NCI-H2196 treated with DMSO at 0.1 percent for 48 hours (cell line): ENCODE measurements around the gene RTF2.

Experiments used
- DNase-seq: peaks from one replicate; lab custom pipeline; 2025; ENCODE audit not compliant: unreplicated experiment; lab: John Stamatoyannopoulos, UW

The RTF2 gene, protein sequence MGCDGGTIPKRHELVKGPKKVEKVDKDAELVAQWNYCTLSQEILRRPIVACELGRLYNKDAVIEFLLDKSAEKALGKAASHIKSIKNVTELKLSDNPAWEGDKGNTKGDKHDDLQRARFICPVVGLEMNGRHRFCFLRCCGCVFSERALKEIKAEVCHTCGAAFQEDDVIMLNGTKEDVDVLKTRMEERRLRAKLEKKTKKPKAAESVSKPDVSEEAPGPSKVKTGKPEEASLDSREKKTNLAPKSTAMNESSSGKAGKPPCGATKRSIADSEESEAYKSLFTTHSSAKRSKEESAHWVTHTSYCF

DNA sequence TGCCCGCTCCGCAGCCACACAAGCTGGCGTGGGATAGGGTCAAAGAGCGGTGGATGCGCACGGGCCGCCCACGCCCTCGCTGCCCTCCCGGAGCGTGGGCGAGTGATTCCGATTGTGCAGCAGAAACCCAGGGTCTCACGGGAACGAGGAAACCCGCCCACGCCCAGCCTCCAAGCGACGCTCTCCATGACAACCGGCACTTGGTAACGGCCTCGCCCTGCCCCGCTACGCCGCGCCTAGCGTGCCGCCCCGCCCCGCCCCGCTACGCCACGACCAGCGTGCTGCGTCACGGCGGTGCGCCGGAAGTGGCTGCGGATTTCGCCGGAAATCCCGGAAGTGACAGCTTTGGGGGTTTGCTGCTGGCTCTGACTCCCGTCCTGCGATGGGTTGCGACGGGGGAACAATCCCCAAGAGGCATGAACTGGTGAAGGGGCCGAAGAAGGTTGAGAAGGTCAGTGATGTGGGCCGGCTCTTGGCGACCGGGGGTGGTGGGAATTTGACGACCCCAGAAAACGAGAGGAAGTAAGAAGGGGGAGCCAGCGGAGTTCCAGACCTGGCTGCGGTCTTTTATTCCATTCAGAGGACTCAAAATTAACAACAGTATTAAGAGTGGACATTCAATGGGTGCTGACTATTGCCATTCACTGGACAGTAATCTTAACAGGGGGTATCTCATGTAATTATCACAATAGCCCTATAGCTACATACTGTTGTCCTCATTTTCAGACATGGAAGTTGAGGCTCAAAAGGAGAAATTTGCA, at the start of gene RTF2:
RTF2 (plus strand) TSS at position 312 of the 761 bp plus-strand sequence; CDS start at position 383, 71 bp downstream.
- DNase-seq = peak; percentile 88

DNA sequence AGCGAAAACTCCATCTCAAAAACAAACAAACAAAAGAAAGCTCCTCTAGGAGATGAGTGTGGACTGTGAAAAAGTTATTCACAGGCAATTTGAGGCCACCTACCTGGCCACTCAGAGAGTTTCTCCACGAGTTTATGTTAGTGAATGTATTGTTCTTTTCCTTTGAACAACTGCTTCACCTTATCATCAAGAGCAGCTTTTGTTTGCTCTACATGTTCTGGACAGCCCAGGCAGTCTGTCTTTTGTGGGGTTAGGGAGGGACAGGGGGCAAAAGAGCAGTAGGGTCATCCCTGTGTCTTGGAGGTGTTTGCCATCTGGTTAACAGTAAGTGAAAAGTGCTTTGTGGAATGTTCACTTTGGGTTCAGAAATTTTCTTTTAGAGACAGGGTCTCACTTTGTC, 48.4 kb upstream of the RTF2 start:
- DNase-seq = no peak

DNA sequence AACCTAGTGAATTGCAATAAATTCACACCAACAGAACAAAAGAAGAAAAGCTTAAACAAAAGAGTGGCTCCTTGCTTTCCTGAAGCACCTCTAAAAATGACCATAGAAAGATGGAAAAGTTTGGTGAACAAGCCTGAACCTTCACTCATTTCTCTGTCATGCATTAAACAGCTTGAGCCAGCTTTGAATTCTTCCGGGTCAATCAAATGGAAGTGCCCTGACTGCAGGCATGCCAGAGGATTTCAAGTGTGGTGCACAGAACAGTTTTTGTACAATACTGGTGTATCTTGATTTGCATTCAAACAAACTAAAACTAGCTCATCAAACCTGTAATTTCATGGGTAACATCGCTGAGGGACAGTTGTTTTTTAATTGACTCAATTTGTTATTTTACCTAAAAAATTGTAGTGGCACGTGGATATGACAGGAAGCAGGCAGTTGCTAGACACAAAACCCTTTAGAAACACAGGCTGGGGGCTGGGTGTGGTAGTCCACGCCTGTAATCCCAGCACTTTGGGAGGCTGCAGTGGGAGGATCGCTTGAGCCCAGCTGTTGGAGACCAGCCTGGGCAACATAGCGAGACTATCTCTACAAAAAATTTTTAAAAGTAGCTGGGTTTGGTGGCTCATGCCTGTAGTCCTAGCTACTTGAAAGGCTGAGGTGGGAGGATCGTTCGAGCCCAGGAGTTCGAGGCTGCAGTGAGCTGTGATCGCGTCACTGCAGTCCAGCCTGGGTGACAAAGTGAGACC, 47.3 kb upstream of the RTF2 start:
- no peak for DNase-seq

DNA sequence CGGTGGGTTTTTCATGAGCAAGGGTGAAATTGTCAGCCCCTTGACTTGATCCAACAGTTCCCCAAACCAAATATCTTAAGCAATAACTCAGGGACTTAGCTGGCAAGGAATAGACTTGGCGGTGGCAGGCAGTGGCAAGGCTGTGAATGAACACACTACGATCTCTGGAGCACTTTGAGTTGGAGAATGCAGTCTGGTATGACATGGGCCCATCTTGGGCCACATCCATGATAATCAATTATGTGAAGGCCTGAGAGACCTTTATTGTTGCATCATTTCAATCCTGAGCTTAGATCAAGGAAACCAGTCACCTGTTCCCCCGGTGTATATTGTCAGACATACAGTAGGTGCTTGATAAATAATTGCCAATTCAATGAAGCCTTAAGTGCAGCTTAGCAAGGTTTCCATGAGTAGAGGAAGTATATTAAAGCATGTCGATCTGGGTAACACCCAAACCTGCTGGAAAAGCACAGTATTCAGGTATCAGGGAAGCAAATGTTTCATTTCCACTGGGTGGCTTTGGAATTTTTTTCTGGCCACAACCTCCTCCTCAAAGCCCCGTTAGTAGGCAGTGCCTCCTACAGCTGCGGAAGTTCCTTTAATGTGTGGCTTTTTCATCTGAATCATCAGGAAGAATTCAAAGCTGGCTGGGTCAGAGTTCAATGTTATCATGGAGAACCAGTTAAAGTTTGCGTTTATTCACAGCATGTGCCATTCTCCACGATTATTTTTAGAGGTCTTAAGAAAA, 46.2 kb upstream of the RTF2 start:
- no peak for DNase-seq

DNA sequence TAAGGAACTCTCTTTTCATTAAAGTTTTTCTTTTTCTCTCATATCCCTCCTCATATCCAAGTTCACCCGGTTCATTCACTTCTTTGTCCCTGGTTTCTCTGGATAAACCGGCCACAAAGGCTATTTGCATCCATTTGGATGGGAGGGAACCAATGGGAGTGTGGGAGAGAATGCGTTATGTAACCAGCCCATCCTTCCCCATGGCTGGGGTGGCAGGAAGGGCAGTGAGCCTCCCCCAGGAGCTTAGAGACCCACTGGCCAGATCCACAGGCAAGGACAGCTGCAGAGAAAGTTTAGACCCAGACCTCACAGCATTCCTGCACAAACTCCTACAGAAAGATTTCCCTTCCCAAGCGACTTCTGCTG, 45.6 kb upstream of the RTF2 start:
- DNase-seq = no peak

DNA sequence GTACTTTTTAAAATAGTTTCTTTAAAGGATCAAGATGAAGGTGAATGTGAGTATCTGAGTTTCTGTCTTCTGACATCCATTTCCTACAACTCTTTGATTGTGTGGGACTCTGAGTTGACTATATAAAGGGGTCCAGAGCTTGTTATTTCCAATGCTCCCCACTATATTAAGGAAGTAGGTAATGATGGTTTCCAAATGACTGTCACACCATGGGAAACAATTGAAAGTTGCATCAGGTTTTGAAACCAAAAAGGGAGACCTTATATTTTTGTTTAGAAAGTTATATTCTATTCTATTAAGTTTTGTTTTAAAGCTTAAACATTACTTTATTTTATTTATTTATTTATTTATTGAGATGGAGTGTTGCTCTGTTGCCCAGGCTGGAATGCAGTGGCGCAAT, 45.2 kb upstream of the RTF2 start:
- DNase-seq = no peak

DNA sequence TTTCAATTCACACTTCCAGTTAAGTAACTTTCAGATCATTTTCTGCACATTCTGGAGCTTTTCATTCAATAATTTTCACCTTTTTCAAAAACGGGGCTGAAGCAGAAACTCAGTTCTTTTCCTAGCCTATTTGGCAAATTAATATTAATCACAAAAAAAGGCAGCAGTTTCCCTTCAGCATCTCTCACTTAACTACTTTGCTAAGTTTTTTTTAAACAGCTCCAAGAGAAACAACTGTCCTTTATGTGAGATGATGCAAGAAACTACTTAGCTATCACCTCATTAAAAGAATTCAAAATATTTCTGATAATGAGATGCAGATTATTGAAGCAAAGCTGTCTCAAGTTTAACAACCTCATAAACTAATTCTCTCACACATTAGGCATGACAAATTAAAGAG, 44.5 kb upstream of the RTF2 start:
- no peak for DNase-seq

DNA sequence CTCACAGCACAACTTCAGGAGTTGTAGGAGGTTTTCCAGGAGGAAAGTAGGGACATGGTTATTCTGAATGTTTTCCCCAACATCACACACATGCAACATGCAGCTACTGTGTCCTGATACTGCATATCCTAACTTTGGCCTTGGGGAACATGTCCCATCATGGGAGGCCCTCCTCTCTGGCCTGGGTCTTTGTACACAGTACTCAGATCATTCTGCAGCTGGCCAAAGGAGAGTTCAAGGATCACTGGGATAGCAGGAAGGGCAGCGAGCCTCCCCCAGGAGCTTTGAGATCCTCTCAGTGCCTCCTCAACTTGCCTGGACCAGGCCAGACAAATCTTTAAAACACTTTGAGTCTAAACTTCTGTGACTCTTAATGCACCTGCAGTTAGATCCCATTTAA, 43.5 kb upstream of the RTF2 start:
- DNase-seq = no peak

DNA sequence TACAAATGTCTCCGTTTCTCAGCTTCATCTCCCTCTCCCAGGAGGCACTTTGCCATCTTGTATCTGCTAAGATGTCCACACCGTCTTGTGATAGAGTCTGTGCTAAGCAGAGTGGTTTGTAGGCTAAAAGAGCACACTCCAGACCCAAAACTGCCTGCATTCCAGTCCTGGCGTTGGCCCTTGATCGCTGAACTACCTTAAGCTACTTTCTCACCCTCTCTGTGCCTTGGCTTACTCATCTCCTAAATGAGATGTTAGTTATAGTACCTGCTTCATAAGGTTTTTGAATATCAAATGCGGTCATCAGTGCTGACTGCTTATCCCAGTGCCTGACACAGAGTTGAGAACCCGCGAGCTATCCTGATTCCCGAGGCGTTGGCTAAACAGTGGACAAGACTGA, 42.4 kb upstream of the RTF2 start:
- DNase-seq = no peak

DNA sequence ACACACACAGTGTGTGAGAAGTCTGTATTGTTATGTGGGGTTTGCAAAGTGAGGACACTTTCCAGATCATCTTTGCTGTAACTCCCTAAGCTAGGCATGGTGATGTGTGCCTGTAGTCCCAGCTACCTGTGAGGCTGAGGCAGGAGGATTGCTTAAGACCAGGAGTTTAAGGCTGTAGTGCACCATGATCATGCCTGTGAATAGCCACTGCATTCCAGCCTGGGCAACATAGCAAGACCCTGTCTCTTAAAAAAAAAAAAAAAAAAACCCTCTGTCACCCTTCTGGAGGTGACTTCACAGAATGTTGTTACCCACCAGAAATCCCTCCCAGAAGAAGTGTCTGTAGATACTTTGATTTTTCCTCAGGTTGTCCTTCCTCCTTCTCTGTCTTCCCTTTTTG, 41.5 kb upstream of the RTF2 start:
- DNase-seq = no peak

DNA sequence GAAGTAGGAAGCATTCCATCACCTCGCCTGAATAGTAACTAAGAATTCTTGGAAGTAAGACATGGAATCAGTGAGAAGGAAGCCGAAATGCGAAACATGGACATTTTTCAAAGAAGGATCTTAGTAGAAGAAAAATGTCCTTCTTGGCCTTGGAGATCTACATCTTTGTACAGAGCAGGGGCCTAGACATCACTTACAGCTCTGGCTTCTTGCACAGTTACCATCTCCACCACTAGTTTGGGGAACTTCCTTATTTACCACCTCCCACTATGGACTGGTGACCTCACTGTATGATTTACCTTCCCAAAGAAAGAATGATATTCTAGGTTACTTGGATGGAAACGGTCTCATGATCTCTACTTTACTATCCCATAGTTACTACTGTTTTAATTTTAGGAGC, 40.6 kb upstream of the RTF2 start:
- DNase-seq = no peak

DNA sequence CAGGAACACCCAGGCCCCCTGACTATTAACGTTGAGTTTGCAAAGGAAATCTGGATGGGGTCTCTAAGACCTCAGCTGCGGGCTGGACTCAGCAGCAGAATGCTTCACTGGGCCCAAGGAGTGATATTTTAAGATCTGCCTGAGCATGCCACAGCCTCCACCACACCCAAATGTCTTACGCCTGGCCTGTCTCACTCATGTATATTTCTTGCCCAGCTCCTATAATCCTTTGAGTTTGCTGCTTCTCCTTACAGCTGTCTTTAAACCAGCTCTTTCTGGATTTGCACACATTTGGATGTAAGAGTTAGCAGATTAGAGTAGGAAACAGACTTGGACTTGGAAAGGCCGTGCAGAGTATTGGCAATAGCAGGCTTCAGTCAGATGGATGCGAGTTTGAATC, 40.0 kb upstream of the RTF2 start:
- DNase-seq = no peak

DNA sequence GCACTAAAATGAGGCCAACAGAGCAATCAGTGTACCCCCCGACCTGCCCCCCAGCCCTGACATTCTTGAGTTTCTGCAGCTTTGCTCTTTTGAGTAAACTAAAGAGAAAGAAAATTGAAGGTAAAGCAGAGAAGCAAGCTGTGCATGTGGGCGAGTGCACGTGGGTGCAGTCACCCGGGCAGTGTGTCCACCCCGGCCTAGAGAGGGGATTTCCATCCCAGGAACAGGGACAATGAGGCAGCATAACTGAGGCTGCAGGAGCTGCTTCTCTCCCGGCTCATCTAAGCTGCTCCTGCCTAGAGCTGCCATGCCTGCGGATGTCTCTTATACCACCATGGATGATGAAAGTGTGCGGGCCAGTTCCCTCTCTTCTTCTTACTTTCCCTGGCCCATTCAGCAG, 39.5 kb upstream of the RTF2 start:
- DNase-seq = no peak

DNA sequence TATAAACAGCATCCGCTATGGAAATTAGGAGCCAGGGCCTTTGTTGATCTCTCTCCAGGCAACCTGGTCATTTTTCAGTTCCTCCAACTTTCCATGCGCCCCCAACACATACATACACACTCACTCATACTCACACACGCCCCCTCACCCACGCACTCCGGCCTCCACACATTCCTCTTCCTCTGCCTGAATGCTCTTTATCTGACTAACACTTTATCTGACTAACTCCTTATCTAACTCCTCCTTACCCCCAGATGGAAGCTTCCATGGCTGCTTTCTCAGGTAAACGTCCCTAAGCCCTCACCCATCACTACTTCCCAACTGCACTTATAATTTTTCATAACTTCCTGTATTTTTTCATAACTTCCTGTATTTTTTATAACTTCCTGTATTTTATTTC, 38.9 kb upstream of the RTF2 start:
- no peak for DNase-seq

DNA sequence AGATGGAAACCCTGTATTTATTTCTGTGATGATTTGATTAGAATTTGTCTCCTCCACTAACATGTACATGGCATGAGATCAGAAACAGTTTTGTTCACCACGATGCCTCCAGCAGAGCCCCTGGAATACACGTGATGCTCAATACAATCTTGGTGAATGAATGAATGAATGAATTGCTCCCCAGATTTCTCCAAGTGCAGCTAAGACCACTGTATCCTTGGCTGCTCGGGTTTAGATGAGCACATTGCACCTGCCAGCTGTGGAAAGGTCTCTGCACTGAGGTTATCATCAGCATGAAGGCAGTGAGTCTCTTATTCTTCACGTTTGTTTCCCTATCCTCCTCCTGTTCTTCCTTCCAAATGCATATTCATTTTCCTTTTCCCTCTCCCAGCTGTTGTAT, 38.5 kb upstream of the RTF2 start:
- DNase-seq = no peak

DNA sequence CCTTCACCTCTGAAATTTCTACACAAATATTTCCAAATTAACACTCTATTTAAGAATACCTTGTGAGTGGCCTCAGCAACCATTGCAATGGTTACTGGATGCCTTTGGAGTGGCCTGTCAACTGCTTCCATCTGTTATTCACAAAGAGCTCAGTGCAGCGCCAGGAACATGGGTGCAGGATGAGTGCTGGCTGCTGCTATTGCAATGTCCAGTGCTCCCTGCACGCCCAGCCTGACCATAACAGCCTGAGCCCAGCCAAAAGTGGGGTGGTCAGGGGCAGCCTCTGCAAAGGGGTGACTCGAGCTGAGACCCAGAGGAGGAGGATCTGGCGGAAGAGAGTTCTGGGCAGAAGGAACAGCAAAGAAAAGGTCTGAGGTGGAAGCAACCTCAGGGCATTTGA, 38.0 kb upstream of the RTF2 start:
- no peak for DNase-seq

DNA sequence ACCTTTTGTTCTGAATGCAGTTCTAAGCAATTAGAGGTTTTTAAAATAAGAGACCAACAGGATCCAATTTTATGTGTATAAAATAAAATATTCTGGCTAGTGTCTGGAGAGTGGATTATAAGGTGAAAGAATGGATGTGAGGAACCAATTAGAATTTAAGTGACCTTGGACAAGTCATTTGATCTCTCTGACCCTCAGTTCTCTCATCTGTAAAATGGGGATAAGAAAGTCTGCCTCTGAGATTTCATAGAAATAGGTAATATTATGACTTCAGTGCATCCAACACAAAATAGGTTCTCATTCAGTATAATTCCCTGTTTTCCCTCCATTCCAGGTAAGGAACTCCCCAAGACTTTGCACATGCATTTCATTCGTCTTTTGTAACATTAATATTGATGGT, 37.5 kb upstream of the RTF2 start:
- no peak for DNase-seq

DNA sequence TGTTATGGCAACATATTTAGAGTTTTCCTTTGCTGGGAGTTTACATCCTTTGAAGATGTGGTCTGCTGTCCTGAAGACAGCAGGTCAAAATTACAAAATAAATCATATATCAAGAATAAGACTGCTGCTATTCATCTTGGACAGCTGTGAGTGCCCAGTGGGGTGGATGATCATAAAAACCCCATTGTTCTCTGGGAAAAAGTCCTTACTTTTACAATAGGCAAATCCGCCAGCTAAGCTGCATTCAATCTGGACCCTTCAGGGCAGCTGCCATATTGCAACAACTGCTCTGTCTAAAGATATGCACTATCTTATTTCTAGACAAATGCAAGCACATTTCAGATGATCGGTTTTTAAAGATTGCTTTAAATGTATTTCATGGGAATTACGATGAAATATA, 37.0 kb upstream of the RTF2 start:
- DNase-seq = no peak

DNA sequence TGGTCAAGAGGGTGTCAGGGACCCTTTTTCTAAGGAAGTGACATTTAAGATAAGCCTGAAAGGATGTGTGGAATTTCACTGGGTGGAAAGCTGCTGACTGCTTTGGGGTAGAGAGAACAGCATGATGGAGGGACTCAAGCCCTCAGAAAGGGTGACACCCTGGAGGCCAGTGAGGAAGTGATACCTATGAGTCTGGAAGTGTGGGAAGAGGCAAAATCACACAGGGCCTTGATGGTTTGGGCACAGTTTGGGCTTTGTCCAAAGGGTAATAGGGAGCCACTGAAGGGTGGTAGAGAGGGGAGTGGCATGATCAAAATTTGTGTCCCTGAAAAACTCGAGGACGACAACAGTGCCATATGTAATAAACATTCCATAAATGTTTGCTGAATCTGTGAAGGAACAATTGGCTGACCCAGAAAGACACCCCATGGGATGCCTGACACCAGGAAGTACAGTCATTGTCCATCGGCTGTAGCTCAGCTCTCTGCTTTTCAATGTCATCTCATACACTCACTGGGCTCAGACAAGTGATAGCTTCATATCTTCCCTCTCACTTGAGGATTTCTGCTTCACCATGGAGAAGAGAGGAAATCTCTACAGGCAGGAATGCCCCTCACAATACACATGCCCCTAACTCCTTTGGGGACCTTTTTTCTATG, 35.1 kb upstream of the RTF2 start:
- DNase-seq = no peak

DNA sequence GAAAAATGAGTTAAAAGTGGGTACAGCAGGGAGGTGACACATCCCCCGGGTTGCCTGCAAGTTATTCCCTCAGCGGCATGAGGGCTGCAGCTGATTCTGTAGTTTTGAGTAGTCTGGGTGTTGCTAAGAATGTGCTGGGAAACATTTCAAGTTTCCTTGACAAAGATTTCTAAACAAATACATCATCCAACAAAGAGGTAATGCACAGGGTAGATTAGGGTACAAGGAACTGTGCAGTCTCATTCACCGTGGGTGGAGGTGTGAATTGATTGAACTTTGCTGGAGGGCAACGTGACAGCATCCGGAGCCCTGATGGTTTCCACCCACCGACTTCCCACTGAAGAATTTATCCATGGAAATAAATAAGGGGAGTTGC, 34.6 kb upstream of the RTF2 start:
- no peak for DNase-seq
